Measurements from ENCODE around the gene SFMBT1.
"Not testable (repeated sequence)": the region's sequence is repeated elsewhere in the genome, so short reads cannot be mapped to it uniquely, and the experiment has no call there.

Gene SFMBT1

DNA sequence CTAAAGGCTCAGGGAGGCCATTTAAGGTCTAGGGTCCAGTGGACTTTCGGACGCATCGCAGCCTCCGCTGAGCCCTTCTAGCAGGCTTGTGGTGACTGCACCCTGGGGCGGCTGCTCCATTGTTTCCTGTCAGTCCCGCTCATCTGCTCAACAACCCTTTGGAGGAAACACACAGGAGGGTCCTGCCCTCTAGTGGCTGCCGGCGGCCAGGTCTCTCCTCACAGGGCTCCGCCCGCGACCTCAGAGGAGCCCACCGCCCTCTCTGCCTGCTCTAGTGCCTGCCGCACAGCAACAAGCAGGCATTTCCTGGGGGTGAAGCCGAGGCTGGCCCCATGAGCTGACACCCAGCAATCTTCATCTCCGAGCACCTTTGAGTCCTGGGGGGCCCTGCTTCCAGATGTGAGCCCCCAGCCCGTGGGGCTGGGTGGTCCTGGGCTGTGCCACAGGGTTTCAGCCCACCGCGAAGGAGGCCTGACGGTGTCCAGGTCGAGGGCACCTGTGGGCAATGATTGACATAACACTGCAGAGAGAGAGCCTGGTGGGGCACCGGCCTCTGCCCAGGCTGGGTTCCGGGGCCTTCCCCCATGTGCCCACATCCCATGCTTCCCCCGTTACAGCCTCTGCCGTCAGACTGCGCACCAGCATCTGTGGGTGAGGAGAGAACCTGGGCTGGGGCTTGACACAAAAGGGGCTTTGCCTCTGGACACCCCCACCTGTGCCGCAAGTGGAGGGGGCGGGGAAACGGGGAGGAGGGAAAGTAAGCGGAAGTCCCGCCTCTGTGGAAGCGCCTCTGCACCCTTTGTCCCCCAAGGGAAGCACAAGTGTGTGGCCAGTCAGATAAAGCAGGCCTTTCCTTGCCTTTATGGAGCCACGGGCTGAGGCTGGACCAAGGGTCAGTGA lies 27.0 kb upstream of the SFMBT1 start:
- DNase-seq (ENCODE audit: low read depth), result peak; percentile 78

DNA sequence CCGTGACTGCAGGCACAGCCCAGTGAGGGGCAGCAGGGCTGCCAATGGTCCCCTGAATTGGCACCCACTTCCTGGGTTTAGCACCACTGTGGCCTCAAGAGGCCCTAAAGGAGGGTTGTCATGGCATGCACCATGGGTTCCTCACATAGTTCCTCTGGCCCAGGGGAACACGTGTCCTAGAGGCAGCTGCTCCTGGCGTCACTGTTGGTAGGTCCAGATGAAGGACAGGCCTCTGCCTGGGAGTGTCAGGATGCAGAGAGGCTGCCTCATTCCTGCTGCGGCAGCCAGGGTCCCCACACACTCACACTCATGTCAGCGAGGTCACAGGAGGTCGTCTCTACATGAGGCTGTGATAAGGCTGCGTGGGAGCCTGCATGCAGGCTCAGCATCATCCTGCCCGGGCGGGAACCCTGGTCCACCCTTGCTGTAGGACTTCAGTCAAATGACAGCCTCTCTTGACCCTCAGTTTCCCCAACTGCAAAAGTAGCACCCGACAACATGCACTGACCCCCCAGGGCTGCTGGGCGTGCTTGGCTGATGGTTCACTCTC lies 26.1 kb upstream of the SFMBT1 start:
- DNase-seq (ENCODE audit: low read depth), result no peak

DNA sequence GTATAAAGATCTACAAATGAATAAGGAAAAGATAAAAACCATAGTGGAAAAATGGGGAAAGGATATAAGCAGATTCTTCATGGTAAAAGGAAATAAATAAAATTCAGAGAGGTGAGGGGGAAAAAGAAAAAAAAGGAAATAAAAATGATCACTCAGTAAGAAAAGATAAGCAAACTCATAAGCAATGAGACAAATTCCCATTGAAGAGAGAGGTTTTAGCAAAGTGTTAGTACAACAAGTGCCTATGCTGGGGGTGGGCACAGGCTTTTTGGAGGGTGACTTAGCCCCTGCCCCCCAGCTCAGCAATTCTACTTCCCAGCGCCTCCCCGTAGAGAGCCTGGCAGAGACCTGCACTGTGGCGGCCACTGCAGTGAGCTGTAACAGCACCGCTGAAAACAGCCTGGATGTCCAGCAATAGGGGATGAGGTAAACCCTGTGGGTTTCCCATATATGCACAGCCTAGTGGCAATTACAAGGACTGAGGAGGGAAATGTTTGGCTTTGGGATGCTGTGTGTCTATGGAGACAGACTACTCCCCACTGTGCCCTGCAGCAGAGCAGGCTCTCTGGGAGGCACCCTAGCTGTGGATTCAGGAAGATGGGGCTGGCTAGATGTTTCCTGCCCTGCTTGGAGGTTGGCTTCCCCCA lies 23.7 kb upstream of the SFMBT1 start:
- DNase-seq (ENCODE audit: low read depth), result no peak

DNA sequence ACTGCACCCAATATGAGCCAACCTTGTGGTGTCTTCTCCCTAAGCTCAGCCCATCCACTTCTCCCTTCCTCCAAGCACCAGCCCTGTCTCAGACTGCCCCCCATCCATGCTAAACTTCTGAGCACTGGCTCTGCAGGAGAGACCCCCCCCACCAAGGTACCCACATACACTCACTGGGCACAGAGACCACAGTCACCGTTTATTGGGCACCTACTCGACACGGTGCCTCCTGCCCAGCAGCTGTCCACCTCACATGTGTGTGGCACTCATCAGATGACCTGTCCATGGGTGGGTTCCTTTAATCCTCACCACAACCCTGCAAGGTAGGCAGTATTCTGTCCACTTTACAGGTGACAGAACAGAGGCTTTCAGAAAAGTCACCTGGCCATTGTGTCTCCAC lies 22.3 kb upstream of the SFMBT1 start:
- no peak for DNase-seq (ENCODE audit: low read depth)

DNA sequence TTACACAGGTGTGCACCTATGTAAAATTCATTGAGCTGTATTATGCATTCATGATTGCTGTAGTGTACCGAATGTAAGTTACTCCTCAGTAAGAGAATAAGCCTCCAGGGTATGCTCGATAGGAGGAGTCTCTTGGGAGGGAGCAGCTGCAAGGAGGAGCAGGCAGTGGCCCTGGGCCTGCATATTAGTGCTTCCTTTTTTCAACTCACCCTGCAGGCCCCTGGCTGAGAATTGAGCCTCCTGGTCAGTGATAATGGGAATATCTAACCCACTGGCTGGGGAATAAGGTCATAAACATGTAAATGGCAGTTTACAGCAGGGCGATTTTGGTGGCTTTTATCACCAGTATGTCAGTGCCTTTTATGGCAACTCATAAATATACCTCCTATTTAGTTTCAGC lies 21.7 kb upstream of the SFMBT1 start:
- DNase-seq (ENCODE audit: low read depth), result no peak

DNA sequence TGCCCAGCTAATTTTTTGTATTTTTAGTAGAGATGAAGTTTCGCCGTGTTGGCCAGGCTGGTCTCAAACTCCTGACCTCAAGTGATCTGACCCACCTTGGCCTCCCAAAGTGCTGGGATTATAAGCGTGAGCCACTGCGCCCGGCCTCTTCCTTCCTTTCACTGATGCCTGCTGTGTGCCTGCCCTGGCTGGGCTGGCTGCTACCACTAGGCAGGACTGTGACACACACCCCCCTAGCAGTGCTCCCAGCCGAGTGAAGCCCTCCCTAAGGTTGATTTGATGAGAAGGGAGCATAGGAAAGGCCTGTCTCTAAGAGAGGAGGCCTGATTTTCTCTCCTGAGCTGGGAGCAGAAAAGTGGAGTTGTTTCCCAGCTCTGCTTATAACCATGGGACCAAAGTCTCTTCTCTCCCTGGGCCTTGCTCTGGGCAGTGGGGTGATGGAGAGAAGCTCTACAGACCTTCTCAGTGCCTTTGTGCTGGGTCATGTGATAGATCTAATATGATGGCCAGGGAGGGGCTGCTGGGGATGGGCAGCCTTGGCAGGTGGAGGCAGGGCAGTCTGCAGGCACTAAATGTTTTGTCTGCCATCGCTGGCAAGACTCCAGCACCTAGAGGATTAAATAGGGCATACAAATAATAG lies 20.1 kb upstream of the SFMBT1 start:
- no peak for DNase-seq (ENCODE audit: low read depth)

DNA sequence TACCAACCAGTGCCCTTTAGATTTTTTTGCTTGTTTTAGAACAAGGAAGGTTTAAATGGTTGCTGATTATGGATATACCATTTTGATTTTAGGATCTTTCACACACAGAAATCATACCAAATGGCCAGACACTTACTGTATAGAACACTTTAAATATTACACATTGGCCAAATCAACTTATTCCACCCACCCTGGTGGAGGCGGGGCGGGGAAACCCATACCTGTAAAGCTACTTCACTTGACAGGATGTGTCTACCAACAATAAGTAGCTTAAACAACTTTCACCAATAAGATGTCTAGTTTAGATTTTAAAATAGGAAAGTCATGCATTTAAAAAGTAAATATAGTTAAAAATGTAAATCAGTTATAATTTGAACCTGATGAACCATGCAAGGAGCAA lies 17.0 kb upstream of the SFMBT1 start:
- no peak for DNase-seq (ENCODE audit: low read depth)

DNA sequence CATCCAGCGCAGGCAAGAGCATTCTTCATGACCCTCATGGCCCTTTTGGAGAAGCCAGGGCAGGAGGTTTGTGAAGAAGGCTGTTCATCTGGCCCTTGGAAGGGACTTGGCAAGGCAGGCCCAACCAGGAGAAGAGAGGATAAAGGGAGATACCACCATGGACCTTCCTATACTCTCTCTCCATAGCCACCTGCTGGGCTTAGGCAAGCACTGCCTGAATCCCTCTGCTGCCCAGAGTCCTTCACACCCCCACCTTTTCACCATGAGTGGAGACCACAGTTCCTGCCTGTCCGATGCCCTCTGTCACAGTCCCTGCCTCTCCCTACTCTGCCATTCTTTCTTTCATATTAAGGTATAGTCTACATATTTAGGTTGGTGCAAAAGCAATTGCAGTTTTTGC lies 10.6 kb upstream of the SFMBT1 start:
- no peak for DNase-seq (ENCODE audit: low read depth)

DNA sequence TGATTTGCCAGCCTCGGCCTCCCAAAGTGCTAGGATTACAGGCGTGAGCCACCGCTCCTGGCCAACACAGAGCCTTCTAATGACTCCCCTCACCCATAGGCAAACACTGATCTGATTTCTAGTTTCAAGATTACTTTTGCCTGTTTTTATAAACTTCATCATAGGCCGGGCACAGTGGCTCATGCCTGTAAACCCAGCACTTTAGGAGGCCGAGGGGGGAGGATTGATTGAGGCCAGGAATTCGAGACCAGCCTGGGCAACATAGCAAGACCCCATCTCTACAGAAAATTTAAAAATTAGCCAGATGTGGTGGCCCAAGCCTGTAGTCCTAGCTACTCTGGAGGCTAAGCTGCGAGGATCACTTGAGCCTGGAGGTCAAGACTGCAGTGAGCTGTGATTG lies 8.4 kb upstream of the SFMBT1 start:
- DNase-seq (ENCODE audit: low read depth), result not testable (repeated sequence)

DNA sequence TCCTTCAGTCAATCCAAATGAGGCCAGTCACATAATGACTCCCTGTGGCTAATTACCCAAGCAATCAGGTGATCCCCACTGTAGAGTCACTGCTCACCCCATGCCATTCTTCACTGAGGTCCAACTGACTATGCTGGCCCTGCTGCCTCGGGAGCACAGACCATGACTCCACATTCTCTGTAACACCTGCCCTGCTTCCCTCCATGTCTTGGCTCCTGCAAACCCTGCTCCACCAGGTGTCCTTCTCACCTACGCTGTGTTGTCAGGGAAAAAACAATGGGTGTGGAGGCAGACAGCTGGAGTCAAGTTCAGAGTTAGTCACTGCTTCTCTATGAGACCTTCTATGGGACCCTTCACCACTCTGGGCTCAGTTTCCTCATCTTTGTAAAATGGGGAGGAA lies 6.1 kb upstream of the SFMBT1 start:
- no peak for DNase-seq (ENCODE audit: low read depth)

DNA sequence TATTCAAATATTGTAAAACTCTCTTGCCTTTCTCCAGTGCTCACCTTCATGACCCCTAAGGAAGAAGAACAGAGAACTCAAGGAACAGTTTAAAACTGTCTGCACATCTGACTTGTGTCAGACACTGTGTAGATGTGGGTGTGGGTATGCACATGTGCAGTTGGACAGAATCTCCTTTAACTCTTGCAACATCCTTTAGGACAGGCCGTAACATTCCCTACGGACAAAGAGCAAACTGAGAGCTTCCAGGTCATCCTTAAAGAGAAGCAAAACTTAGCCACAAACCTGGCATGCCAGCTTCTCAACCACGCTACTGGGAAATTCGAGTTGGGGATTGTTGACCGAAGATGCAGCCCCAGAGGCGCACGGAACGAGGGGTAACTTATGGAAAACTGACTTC lies 4.1 kb upstream of the SFMBT1 start:
- no peak for DNase-seq (ENCODE audit: low read depth)

DNA sequence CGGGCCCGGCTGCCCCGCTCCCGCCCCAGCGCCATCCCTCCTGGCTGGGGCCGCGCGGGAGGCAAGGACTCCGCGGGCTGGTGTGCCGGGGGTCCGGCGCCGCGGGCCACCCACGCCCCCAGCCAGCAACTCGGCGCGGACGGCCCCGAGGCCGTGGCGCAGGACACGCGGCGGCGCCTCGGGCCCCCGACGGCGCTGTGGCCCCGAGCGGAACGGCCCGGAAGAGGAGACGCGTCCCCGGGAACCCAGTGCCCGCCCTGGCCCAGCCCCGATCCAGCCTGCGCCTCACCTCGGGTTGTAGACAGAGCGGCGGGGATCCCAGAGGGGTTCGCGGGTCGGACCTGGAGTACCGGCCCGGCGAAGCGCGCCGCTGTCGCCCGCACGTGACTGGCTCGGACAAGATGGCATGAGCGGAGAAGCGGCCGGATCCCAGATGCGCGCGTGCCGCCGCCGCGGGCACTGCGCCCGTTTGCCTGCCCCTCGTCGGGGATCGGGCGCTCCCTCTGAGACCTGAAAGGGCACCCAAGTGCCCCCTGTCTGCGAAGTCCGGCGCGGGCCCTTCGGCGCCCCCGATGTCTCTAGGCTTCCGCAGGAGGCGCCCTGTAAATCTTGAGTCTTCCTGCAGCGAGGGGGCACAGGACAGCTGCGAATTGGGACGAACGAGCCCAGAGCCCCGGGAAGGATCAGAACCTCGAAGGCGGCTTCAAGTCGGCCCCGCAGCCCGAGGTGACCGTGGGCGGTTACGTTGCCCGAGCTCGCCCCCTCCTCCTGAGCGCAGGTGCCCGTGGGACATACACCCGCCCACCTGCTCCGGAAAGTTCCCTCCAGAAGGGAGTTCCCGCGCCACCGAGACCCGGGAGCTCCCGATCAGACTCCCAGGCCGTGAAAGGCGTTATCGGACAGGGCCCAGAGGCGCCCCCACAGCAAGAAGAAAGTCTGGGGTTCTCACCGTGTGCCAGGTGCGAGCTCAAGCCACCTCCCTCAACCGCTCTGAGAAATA lies 598 bp upstream of the SFMBT1 start:
- DNase-seq (ENCODE audit: low read depth), result peak; percentile 49

DNA sequence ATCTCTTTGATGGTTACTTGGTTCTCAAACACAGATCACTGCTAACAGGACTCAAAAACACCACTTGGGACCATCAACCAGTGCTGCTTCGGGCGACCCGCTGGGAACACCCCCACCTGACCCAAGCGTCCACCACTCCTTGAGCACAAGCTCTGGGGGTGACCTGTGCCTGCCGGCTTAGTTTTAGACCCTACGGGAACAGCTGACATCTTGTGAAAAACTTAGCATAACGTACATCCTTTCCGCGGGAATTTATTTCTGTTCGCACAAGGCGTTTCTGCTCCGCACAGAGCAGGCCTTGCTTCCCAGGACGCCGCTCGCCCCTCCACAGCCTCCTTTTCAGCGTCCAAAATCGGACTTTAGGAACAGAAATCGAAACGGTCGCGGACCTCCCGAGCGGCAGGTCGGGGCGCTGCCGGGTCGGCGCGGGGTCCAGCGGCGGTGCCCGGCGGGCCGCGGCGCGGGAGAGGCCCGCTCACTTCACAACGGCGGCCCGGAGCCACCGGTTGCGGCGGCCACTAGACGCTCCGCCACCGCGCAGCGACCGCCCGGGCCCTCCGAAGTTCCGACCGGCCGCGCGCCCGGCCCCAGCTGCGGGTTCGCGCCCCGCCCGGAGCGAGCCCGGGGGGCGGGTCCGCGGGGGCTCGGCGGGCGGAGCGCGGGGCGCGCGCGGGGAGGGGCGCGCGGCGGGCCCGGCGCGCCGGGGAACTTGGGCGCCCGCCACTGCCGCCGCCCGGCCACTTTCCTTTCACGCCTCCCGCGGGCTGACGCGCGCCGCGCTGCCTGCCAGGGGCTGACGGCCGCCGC lies 959 bp downstream of the SFMBT1 start:
- peak; percentile 29 for DNase-seq (ENCODE audit: low read depth)

DNA sequence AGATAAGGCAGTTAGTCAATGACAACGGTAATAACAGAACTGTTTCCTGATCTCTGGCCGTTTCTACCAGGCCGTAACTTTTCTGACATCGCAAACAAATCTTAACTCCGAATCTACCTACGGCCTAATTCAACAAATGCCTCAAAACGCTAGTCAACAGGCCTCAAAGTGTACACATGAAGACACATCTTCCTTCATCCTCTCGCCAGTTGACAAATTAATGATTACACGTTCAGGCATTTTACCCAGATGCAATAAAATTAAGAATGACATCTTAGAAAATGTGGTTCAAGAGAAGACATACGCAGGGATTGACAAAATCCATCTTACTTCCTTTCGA lies 1.5 kb downstream of the SFMBT1 start:
- DNase-seq (ENCODE audit: low read depth), result no peak

DNA sequence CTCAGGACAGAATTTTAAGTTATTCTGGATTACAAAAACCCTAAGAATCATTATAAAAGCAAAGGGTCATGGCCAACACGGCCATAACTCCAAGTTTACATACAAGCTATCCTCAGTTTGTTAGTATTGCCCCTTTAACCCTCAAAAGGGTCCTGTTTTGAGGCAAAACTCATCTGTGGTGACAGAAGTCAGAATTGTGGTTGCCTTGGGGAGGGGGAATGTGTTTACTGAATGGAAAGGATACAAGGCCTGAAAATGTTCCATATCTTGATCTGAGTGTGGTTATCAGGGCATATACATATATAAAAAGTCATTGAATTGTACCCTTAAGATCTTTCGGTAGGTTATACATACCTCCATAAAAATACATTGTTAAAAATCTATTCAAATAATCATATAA lies 2.1 kb downstream of the SFMBT1 start:
- no peak for DNase-seq (ENCODE audit: low read depth)

DNA sequence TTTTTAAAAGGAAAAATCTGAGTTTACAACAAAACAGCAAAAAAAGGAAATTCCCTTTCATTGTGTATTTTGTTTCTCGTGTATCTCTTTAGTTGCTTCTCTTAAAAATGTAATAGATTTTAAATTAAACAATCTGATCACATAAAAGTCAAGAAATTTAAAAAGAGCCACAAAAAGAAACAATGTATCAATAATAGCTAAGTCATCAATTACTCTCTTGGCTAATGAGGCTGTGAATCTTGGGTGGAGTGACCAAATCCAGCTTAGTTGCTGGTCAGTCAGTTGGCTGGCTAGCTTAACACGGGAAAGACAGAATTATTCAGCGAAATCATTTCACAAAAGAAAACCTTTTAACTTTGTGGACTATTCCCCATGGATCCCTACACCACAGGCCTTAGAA lies 3.2 kb downstream of the SFMBT1 start:
- DNase-seq (ENCODE audit: low read depth), result no peak

DNA sequence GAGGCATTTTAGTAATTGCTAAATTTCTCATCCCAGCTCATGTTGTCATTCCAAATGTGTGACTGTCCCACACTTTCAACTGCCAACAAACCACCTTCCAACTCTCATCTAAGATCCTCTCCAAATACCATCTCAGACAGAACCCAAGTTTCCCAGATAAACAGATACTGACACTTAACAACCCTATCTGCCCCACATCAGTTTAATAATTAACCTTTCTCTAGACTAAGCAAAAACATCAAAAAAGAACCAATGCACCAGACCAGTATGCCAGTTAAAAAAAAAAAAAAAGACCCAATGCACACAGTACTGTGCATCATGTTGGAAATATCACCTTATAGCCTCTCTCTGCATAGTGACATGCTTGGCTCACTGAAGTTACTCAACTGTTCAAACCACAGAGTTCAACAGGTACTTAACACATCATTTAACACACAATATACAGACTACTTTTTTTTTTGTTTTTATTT lies 5.5 kb downstream of the SFMBT1 start:
- DNase-seq (ENCODE audit: low read depth), result no peak

DNA sequence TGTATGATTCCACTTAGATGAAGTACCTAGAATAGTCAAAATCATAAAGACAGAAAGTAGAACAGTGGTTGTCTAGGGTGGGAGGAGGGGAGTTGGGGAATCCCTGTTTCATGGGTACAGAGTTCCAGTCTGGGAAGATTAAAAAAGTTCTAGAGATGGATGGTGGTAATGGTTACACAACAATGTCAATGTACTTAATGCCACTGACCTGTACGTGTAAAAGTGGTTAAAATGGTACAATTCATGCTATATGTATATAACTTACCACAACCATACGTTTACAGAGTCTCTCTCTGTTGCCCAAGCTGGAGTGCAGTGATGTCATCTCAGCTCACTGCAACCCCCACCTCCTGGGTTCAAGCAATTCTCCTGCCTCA lies 6.5 kb downstream of the SFMBT1 start:
- no peak for DNase-seq (ENCODE audit: low read depth)

DNA sequence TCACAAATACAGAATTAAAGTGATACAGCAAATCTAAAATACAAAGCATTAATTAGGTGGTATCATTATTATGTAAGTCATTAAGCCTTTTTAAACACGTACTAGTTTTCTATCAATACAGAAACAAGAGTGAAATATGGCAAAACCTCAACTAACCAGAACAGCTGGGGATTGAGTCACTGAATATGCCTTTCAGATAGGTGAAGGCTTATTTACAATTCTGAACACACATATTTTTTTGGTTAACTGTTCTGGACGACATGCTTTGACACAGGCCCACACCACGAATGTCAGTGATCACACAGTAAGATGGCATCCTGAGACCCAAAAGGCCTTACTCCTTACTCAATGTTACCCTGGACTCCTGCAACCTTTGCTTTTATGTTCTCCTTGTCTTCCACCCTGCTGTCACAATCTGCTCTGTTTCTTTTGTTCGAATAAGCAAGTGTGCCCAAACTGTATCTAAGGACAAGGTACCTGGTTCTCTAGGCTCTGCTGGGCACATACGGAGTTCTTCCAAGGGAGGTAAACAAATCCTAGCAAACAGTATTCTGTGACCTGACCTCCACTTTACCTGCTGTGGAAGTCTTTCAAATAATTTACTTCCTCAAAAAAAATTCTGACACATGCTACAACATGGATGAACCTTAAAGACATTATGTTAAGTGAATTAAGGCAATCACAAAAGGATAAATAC lies 7.0 kb downstream of the SFMBT1 start:
- no peak for DNase-seq (ENCODE audit: low read depth)
